Measurements from ENCODE around the gene EPAS1.

The EPAS1 gene

DNA sequence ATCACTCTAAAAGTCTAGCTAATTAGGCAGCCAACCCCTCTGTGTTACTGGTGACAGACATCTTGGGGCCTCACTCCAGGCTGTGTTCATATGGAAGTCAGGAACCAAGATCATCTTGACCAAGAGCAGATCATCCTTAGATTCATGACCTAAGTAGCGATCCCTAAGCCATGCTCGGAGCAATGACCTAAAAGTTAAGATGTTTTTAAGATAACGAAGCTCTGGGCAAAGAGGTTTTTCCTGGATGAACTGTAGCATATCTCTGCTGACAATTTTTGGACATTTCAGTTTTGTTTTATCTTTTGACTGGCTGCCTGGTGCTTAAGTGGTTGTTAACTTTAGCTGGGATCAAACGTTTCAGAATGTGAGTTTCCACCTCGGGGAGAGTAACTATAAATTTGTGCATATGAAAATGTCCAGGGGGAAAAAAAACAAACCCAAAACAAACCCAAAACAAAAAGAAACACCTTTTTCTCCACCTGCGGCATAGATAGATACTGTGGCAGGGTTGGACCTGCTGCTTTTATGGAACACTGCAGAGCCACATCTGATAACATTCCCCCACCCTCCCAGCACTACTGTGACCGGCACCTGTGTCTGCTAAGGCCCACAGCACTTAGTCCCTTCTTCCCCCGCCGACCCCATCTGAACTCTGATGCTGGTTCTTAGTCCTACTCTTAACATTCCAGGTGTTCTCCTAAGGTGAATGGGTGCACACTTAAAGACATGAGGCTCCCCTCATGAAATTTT lies 45.5 kb downstream of the EPAS1 start:
- no peak for DNase-seq

DNA sequence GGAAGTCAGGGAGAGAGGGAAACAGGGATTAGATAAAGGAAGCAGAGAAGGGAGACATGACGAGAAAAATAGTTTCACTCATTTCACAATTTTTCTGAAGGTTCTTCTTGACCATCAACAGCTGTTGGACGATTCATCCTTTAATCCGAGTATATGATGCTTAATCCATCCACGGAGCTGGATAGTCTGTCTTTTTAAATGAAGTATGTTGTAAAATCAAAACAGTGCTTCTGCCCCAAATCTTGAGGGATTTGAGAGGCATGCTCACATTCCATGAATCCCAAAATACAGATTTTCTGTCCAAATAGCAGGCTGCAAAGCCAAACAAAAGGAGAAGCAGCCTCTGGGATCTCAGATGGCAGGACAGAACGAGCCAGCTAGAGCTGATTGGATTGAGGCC lies 47.5 kb downstream of the EPAS1 start:
- DNase-seq: no peak

DNA sequence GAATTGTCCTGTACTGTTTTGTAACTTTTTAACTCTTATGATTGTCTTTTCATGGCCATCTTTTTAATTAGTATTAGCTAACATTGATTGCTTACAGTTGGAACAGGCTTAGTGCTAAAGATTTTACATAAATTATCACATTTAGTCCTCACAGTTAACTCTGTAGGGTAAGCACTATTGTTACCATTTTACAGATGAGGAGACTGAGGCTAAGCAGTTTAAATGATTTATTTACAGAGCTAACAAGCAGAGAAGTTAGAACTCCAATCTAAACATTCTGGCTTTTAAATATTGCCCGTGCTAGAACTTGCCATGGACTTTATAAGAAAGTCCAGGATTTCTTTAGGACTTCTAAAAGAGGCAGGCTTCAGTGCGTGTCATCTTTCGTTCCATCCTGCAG lies 48.6 kb downstream of the EPAS1 start:
- DNase-seq: no peak

DNA sequence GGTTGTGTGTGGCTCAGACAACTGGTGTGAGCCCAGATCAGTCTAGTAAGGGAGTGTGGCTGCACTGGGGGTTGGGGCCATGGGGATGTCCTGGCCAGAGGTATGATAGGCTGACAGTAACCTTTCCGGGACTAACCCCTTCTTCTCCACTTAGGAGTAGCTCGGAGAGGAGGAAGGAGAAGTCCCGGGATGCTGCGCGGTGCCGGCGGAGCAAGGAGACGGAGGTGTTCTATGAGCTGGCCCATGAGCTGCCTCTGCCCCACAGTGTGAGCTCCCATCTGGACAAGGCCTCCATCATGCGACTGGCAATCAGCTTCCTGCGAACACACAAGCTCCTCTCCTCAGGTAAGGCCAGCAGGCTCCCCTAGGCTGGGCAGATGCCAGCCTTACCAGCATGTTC lies 49.5 kb downstream of the EPAS1 start:
- DNase-seq: no peak

GRCh38 chr2:46347648-46348280 lies 50.6 kb downstream of the EPAS1 start:
- DNase-seq: no peak

DNA sequence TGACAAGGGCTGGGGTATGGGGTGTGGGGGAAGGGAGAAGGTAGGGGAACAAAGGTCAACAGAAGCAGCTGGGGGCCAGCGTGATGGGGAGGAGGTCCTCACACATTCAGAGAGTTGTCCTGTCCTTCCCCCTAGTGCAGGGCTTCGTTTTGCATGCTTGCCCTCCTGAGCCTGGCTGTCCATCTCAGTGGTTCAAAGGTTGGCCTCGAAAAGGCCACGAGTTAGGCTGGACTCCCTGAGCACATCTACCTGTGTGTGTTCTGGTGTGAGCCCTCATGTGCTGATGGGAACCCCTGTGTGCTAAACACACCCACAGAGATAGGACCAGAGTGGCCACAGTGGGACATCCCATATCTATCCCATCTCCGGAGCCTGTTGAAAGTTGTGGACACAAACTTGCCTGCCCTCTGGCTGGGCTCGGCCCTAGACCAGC lies 51.9 kb downstream of the EPAS1 start:
- DNase-seq: no peak

- no peak for DNase-seq
These were observed 53.0 kb downstream of the EPAS1 start for GRCh38 chr2:46350029-46350689.

DNA sequence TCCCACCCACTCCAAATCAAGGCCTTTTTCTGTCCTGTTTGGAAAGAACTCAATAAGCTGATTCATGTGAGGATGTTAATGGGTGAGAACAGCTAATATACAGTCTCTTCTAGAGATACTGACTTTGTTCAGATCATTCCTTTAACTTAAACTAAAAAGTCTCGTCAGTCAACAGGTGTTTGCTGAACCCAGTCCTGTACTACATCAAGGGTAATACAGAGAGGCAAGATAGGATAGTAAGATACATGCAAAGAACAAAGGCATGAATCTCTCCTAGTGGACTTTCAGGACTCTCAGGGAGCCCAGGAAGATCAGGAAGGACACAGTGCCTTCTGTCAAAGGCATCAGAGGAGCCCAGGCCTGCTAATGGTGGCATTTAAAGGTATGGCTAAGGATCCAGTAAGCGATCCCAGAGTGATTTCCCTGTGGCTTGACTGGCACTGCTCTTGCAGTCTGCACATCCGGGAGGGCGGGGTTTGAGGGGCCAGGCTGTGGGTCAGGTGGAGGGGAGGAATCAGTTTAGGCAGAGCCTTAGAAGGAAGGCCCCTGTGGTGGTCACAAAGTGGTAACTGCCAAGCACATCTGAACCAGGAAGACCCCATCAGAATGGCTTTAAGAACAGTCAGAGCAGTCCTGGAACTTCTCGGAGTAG lies 54.0 kb downstream of the EPAS1 start:
- no peak for DNase-seq

- no peak for DNase-seq
These were observed 54.5 kb downstream of the EPAS1 start for GRCh38 chr2:46351750-46352138.

GRCh38 chr2:46352621-46353020 lies 55.4 kb downstream of the EPAS1 start:
- DNase-seq: no peak

- DNase-seq: no peak
These were observed 56.3 kb downstream of the EPAS1 start for GRCh38 chr2:46353509-46353908.

DNA sequence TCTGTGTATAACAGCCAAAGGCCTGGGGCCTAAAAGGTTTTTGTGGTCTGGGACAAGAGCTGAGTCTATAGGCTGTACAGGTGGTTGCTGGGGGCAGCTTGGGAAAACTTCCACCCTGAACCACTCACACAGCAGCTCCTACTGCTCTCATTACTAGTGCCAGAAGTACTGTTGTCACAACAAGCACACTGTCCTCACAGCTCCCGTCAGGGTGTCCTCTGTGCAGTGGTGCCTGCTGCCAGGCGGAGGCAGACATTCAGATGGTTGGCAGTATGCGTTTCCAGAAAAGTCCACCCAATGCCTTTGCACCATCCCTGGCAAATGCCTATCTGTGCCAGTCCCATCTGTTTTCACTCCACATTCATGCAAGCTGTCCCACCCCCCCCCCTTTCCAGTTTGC lies 58.5 kb downstream of the EPAS1 start:
- DNase-seq: no peak

GRCh38 chr2:46356991-46357390 lies 59.8 kb downstream of the EPAS1 start:
- DNase-seq: no peak

GRCh38 chr2:46358713-46359112 lies 61.5 kb downstream of the EPAS1 start:
- DNase-seq: no peak

DNA sequence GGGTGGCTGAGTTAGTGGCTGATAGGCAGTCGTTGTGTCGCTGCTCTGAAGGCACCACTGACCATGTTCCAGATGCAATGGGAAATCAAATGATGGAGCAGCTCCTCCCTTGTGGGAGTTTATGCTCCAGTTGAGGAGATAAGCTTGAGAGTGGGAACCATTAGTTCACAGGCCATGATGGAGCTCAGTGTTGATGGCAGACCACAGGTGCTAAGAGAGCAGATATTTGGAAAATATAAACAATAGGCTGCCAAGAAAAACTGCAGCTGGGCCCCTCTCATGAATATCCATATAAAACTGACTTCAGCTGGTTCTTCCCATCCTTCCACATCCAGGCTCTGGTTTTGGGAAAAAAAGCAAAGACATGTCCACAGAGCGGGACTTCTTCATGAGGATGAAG lies 63.1 kb downstream of the EPAS1 start:
- DNase-seq: no peak

DNA sequence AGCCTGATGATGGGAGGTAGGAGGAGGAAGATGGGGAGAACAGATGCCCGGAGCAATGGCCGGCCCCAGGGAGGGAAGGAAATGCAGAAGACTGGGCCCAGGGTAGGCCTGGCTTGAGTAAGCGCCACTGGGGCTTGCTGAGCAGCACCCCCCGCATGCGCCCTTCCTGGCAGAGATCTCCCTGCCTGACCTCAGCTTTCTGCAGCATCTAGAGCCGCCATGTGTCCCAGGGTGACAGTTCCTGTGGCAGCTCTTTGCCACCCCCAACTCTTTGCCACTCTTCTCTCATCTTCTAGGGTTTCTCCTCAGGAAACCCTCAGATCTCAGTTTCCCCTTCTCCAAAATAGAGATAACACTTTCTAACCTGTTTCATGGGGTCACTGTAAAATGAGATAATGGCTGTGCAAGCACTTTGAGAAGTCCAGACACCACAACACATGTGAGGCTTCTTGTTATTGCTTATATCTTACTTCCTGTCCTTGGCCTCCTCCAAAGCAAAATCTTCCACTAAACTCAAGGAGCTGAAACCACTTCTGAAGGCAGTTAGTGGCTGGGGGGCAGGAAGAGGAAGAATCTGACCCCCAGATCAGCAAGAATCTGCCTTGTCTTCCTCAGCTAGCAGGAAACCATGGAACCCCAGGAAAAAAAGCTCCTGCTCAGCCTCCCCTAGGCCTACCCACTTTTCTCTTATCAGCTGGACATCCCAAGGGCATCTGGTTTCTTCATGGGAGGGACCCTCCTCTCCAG lies 64.9 kb downstream of the EPAS1 start:
- DNase-seq: no peak

GRCh38 chr2:46362667-46363012 lies 65.4 kb downstream of the EPAS1 start:
- DNase-seq: peak; percentile 5

GRCh38 chr2:46363535-46364170 lies 66.4 kb downstream of the EPAS1 start:
- DNase-seq: peak; percentile 69

DNA sequence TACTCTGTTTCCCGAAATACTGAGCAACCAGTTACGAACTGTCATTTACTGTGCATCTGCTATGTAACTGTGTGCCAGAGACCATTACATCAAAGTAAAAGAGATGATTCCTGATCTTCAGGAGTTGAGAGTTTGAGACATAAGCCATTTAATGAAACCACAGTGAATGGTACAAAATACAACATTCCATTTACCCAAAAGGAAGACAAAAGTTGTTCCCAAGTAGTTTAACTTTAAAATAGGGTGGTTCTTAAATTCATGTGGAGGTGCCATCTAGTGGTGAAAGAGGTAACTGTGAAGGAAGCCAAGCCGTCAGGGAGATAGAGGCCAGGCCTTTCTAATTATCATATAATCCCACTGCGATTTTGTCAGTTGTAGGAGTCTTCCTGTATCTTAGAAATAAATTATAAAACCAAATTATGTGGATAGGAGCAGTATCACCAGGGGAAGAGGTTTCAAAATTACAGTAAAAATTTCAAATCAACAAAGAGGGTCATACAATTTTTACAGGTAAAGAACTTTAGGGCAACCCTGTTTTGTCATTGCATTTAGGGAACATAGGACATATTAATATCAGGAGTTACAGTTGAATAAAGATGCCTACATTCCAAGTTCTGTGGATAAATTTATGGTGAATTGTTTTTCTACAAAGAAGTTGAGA lies 67.7 kb downstream of the EPAS1 start:
- peak; percentile 71 for DNase-seq

DNA sequence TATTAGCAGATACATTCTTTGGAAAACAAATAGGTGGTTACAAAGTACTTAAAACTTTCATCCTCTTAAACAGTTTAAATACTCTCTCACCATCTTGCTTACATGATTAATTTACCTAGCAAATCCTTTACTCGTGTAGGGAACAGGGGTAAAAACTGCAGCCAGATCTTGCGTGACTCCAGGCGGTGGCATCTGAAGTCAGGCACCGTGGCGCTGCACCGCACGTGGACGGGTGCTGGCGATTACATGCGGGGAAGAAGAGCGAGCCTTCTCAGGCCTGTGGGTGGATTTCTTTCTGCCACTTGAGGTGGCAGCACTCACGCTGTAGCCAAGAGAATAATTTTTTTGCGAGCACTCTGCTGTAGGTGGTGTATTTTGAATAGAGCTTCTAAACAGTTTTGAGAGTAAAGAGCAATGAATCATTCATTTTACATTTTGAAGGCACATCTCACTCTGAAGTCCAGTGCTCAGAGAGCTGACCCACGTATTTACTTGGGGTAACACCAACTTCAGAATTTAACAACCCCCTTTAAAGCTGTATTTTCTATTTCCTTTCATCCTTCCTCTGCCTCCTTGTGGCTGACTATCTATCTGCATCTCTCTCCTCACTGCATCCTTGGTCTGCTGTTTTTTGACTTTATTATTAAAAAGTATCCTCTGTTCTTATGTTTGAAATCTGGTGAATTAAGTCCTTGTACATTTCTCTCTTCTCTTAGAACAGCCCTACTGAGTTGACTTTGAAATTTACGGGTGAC lies 68.9 kb downstream of the EPAS1 start:
- DNase-seq: no peak

- DNase-seq: no peak
These were observed 69.5 kb downstream of the EPAS1 start for GRCh38 chr2:46366668-46367052.
